Body of pancreas (tissue), 4 donors: Measurements from ENCODE around the gene BICRA.

Source experiments
- POLR2A ChIP-seq, 3 donors: fragments of 450-650 bp; IDR thresholded peaks; one replicate each; pipeline ENCODE4 v1.6.1; 2016; ENCODE audit warnings: antibody characterized with exemption in 3 of 3, mild to moderate bottlenecking in 2 of 3
- TF ChIP-seq, protein P1 (sequence below), 7 experiments: fragments of 450-650 bp in 4 of 7; fragments of 200-600 bp in 3 of 7; sonication (generic) in 3 of 7; IDR thresholded peaks; one replicate each; pipeline ENCODE4 v1.5.1; 2016 to 2019; ENCODE audit warnings: antibody characterized with exemption in 7 of 7

DNA sequence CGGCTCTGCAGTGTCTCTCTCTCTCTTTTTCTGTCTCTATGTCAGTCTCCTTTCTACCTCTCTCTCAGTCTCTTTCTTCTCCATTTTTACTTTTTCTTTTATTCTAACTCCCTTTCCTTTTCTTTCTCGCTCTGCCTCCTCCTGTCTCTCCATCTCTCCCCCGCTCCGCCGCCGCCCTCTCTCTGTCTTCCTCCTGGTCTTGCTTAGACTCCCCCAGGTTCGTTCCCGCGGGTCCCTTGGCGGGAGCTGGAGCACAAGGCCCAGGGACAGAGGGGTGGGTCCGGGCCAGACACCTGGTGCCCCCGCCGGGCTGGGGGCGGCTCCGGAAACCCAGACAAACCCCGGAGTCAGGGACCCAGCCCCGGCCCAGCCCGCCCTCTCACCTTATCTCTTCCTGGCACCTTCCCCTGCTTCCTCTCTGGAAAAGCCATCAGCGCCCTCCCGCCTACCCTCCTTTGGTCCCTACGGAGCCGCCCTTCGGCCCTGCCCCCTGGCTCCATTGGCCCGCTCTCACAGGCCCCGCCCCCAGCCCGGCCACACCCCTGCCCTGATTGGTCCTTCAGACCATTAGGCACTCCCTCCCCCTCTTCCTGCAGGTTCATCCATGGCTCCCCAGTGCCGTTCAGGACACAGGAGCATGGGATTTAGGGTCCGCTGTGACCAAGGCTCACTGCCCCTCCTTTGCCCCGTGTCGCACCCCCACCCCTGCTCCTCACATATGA is 121.0 kb downstream of the BICRA start:
- TF ChIP-seq, protein P1, sequence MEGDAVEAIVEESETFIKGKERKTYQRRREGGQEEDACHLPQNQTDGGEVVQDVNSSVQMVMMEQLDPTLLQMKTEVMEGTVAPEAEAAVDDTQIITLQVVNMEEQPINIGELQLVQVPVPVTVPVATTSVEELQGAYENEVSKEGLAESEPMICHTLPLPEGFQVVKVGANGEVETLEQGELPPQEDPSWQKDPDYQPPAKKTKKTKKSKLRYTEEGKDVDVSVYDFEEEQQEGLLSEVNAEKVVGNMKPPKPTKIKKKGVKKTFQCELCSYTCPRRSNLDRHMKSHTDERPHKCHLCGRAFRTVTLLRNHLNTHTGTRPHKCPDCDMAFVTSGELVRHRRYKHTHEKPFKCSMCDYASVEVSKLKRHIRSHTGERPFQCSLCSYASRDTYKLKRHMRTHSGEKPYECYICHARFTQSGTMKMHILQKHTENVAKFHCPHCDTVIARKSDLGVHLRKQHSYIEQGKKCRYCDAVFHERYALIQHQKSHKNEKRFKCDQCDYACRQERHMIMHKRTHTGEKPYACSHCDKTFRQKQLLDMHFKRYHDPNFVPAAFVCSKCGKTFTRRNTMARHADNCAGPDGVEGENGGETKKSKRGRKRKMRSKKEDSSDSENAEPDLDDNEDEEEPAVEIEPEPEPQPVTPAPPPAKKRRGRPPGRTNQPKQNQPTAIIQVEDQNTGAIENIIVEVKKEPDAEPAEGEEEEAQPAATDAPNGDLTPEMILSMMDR (IDR thresholded peaks at IDR 0.05) = no peak
- TF ChIP-seq POLR2A (IDR thresholded peaks at IDR 0.05) = peak in 1 of 3 donors; percentile 11
